Measurements from ENCODE around the gene FCF1.

FCF1 gene, protein sequence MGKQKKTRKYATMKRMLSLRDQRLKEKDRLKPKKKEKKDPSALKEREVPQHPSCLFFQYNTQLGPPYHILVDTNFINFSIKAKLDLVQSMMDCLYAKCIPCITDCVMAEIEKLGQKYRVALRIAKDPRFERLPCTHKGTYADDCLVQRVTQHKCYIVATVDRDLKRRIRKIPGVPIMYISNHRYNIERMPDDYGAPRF

DNA sequence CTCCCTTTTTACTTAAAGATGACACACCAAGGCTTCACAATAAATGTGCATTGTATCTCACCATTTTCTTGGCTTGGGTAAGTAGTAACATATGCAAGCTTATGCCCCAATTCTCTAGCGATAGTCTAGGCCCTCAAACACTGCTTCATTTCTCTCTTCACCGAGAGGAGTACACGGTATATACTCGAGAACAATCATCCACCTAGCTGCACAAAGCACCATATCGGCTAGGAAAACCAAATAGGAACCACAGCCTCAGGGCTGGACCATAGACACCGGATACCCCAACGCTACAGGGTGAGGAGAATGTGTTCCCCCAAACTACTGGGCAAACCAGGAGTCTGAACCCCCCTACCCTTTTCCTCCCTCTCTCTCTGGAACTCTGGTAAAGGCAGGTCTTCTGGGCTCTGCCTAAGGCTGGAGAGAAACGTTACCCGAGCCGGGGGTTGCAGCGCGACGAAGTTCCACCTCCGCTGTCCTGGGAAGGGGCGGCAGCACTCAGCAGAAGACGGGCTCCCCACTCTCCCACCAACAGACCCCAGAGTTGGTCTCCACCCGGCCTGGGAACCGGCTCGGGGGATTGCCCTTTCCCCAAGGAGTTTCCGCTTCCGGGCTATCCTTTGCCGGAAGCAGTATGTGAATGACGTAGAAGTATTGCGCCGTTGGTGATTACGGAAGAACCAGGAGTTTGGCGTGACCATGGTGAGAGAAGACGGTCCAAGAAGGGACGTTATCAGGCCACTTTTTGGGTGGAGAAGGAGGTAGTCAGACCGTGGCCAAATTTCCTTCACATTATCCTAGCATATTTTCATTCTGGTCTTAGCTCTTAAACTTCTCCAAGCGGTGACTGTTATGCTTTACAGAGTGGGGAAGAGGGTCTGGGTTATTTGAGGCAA, at the start of gene FCF1, which contains the start of gene AREL1:
TSS of gene FCF1 (plus strand) at position 646 of the 896 bp plus-strand sequence. CDS start at position 700, 54 bp downstream.
TSS of gene AREL1 (minus strand) at position 582 of the 896 bp plus-strand sequence. CDS start 27,465 bp downstream, outside the sequence.
- peak; percentile 90 for DNase-seq (ENCODE audit: low spot score)

DNA sequence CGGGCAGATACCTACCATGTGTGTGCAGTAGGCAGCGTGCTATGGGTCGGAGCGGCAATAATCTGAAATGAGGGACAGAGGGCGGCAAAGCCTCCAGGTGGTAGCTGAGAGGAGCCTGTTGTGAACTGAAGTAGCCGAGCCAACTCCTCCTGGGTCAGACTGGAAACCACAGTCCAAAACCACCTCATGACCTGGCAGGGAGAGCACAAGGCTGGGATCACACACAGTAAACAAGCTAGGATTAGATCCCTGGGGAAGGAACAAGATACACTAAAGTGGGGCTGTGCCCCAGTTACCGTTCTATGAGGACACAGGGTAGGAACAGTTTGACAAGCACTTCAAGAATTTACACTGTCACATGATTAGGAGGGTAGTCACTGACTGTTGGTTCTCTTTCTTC, 49.1 kb upstream of the FCF1 start:
- no peak for DNase-seq (ENCODE audit: low spot score)

DNA sequence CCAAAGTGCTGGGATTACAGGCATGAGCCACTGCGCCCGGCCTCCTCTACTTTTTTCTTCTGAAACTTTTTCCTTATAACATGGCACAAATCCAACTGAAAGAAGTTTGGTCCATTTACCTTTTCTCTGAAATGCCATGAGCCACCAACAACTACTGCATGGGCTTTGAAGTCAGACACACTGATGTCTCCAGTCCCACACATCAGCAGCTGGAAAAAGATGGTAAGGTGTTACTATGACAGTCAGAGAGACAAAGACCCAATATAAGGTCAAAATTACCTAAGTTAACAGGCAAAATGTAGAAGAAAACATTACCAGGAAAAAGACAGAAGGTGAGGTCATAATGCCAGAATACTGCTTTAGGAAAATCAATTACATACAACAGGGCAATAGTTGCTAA, 48.2 kb upstream of the FCF1 start:
- DNase-seq (ENCODE audit: low spot score): no peak

DNA sequence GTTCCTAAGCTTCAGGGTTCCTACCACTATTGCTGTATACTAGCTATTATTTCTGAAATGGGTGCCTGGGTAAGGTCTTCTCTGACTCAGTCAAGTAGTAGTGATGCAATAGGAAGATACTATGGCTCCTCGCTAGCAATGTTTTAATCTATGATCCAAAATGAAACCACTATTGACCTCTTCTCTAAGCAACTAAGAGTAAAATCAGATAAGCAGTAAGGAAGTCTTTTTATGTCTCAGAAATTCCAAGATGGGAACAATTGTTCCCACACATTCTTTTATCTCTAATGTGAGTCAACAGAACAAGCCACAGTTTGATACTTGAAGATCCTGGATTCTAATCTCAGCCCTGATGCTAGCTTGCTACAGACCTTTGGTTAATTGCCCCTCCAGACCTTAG, 45.2 kb upstream of the FCF1 start:
- DNase-seq (ENCODE audit: low spot score): no peak

DNA sequence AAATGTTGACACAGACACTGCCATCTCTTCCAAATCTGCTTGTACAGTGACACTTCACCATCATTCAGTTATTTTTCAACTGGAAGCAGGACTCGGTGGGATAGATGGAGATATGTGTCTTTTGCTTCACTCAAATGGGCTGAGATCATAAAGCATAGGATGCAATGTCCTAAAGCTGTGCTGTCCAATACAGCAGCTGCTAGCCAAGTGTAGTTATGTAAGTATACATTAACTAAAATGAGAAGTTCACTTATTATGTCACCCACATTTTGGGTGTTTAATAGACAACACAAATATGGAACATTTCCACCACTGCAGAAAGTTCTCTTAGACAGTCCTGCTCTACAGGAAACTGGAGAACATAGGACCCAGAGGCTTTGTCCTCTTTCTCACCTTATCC, 43.7 kb upstream of the FCF1 start:
- DNase-seq (ENCODE audit: low spot score): no peak

DNA sequence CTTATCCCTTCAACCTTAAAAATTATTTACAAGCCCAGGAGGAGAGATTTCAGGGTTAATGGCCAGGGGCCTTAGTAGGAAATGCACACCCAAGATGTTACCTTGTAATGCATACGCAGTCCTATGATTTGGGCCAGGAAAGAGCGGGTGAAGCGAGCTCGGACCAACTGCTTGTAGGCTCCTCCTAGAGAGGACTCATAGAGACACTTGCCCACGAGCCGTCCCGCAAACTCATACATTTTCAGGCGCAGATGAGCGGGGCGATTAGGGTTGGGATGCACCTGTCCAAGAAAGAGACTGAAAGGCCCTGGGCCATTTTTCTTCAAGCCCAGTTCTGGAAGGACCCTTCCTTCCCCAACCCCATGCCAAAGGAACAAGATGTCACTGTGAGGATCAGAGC, 43.1 kb upstream of the FCF1 start:
- DNase-seq (ENCODE audit: low spot score): no peak

DNA sequence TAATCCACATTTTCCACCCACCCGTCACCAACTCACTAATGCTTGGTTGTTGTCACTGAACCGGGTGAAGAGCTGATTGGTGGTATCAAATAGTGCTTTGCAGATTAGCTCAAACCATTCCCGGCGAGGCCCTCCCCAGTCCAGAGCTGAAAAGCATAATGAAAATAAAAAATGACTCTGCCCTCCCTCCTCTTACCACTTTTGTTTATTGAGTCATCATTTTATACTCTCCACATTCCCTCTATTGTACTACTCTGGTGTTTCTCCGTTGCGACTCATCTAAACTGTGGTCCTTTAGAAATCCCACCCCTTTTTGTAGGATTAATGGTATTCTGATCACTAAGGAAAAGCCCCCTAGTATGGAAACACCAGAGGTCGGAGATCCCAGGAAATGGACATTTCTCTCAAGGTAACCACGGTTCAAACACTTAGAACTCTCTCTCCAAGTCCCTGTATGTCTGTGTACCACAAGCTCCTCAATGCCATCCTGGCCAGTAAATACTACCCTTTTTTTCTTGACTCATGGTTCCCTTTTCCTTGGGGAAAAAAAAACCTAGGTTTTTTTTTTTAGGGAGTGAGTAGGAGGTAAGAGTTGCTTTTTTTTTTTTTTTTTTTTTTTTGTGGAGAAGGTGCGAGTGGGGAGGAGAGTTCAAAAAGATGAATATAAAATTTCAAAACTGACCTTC, 42.1 kb upstream of the FCF1 start:
- peak; percentile 33 for DNase-seq (ENCODE audit: low spot score)

GRCh38 chr14:74671789-74672188, 41.2 kb upstream of the FCF1 start:
- peak; percentile 73 for DNase-seq (ENCODE audit: low spot score)

GRCh38 chr14:74673768-74674167, 39.2 kb upstream of the FCF1 start:
- DNase-seq (ENCODE audit: low spot score): no peak

DNA sequence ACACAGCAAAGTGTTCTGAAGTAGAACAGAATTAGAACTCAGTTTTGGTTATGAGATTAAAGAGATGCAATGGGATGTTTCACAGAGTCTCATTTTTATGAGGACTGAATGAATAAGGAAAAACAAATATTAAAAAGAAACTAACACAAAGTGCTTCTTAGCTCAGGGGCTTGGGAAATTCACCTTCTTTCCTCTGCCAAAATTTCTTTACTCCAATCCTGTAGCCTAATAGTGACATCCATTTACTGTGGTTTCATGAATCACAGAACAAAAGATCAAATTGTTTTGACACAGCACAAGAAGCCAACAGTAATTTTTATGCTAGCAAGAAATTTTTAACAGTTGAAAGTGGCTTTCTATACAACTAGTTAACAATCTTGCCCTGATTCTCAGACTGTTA, 37.7 kb upstream of the FCF1 start:
- no peak for DNase-seq (ENCODE audit: low spot score)

DNA sequence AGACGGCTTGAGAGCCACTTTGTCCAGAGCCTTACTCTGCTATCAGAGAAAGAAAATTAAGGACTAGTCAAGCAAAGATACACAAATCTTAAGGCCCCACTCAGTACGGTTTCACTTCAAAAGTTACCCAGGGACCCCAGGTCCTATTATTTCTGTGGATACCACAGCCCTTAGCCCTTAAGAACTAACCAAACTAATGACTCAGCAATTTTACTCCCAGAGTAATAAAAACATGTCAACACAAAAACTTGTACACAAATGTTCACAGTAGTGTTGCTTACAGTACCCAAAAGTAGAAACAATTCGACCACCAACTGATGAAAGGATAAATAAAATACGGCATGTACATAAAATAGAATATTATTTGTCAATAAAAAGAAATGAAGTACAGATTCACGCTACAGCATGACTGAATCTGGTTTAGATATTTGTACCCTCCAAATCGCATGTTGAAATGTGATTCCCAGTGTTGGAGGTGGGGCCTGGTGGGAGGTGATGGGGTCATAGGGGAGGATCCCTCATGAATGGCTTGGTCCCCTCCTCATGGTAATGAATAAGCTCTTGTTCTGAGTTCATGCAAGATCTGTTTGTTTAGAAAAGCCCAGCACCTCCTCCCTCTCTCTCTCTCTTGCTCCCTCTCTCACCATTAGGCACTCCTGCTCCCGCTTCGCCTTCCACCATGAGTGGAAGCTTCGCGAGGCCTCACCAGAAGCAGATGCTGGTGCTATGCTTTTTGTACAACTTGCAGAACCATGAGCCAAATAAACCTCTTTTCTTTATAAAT, 30.6 kb upstream of the FCF1 start:
- DNase-seq (ENCODE audit: low spot score): no peak

- no peak for DNase-seq (ENCODE audit: low spot score)
Measured at GRCh38 chr14:74683406-74683805, 29.5 kb upstream of the FCF1 start.

DNA sequence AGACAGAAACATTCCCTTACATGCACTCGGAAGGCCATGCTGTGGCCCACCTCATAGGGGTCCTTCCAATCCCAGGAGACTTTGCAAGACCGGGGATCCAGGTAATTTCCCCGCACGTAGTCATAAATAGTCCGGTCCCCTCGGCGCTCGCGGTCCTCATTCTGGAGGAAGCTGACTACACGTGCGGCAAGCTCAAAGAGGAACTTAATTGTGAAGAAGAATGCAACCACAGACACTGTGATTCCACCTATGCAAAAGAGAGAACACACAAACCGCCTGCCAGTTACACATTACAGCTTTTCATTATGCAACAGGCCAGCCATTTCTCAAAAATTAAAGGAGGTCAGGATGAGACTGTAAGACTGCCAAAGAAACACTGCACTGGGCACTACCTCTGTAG, 28.5 kb upstream of the FCF1 start:
- DNase-seq (ENCODE audit: low spot score): no peak

DNA sequence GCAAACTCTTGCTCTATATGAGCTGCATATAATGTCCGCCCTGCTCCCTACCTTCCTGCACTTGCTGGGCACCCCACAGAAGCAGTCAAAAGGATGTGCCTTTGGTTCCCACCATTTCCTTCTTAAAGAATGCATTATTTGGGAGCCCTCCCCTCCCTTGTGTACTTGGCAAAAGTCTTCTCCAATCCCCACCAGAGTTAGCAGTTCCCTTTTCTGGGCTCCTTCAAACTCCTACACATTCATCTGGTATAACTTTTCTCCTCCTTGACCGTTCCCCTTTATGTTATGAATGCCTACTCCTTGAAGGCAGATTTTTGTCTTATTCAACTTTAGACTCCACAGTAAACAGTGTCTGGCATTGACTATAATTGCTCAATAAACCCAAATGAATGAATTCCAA, 27.9 kb upstream of the FCF1 start:
- no peak for DNase-seq (ENCODE audit: low spot score)

DNA sequence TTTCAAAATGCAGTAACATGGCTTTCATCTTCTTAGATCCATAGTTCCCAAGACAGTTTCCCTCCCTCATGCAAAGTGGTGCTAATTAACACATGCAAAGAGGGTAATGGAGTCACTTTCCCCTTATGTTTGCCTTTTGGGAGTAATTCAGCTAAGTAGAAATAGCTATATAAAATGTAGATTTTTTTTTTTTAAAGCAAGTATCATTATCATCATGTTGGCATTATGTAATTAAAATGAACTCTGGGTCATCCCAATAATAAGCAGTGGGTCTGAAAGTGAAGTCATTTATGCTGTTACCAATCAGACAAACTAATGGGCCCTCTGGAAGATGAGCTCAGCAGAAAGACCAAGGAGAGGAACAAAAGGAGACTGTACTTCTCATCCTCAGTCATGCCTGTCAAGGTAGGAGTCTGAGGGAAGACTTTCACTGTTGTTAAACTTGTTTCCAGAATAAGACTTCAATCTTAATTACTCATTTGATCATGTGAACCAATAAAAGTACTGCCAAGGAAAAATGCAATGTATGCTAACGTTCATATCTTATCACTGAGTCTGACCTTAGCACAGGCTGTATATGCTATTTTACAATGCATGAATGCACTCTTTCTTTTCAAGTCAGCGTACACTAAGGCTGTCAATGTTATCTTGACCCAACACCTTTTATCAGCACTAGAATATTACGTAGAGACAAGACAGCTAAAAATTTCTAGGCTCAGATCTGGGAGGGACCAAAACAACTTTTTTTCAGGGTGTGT, 26.8 kb upstream of the FCF1 start:
- DNase-seq (ENCODE audit: low spot score): no peak

GRCh38 chr14:74691456-74691855, 21.5 kb upstream of the FCF1 start:
- no peak for DNase-seq (ENCODE audit: low spot score)

DNA sequence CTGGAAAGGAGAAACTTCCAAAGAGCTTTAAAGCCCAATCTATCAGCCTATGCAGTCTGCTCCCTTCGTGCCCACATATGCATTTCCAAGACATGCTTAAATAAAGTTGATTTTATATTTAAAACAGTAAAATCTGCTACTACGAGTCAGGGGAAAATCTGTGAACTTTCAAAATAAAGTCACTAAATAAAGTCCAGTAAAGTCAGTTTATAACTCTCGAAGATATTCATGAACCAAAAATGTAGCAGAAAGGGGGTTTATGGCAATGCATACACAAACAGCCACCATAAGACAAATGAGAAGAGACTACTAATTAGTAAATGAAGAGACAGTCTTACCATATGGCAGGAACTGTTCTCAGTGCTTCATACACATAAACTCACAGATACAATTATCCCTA, 19.8 kb upstream of the FCF1 start:
- no peak for DNase-seq (ENCODE audit: low spot score)

GRCh38 chr14:74695406-74695805, 17.5 kb upstream of the FCF1 start:
- no peak for DNase-seq (ENCODE audit: low spot score)

DNA sequence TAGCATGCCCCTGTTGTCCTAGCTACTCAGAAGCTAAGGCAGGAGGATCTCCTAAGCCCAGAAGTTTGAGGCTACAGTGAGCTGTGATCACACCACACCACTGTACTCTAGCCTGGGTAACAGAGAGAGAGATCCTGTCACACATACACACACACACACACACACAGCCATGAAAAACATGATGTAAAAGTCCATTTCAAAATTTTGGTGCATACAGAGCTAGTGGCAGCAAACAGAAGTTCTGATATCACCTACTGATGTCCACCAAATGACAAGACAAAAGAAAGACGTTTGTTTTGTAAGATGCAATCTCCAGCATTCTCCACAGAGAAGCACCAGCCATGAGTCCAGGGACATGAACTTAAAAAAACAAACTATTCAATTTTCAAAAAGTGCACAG, 15.9 kb upstream of the FCF1 start:
- no peak for DNase-seq (ENCODE audit: low spot score)

DNA sequence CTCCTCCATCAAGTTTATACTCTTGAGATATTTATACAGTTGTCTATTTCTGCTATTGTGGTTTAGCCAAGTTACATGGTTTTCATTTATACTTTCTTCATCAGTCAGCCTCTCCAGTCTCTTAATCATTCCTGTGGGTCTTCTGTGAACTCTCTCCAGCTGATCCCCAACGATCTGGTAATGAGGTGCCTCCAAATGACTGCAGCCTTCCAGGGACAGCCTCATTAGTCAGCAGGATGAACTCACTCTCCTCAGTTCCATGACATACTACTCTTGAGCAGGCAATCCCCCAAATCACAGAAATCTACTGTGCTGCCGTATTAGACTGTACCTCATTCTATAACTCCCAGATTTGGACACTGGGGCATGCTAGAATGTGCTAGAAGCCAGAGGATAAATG, 15.4 kb upstream of the FCF1 start:
- DNase-seq (ENCODE audit: low spot score): peak; percentile 75

GRCh38 chr14:74697976-74698375, 15.0 kb upstream of the FCF1 start:
- DNase-seq (ENCODE audit: low spot score): no peak
